Measurements from ENCODE around the gene CCDC102B.

DNA sequence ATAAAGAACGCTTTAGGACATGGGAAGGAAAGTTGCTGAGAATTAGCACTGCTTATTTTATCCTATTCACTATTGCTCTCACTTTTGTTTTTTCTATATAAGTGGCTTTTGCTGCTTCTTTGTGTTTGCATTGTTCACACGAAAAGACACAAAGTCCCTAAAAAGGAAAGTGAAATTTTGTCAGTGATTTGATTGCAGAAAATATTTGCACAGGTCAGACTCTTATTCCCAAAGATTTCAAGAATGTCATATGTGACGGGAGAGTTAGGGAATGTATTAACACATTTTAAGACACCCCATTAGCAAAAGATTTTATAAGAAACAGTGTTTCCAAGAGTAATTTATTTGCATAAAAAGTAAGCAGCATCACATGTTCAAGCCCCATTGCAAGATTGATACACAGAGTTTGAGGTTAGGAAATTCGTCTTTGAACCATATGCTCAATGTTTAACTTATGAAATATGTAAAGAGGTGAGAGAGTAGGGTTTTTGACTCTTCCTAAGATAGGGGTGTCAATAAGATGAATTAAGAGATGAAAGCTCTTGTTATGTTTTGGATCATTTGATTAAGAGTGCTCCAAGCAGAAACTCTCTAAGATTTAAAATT, 57.0 kb downstream of the CCDC102B start:
- TF ChIP-seq, protein P1, sequence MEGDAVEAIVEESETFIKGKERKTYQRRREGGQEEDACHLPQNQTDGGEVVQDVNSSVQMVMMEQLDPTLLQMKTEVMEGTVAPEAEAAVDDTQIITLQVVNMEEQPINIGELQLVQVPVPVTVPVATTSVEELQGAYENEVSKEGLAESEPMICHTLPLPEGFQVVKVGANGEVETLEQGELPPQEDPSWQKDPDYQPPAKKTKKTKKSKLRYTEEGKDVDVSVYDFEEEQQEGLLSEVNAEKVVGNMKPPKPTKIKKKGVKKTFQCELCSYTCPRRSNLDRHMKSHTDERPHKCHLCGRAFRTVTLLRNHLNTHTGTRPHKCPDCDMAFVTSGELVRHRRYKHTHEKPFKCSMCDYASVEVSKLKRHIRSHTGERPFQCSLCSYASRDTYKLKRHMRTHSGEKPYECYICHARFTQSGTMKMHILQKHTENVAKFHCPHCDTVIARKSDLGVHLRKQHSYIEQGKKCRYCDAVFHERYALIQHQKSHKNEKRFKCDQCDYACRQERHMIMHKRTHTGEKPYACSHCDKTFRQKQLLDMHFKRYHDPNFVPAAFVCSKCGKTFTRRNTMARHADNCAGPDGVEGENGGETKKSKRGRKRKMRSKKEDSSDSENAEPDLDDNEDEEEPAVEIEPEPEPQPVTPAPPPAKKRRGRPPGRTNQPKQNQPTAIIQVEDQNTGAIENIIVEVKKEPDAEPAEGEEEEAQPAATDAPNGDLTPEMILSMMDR (IDR thresholded peaks at IDR 0.05) = no peak
- TF ChIP-seq POLR2A (IDR thresholded peaks at IDR 0.05) = no peak
